Breast epithelium (tissue), 3 donors: ENCODE measurements around the gene HDAC1.

Source experiments
- POLR2A ChIP-seq: fragments of 450-650 bp; IDR thresholded peaks from one replicate; pipeline ENCODE4 v1.6.1; 2016; ENCODE audit warnings: antibody characterized with exemption, mild to moderate bottlenecking, moderate library complexity
- TF ChIP-seq, protein P1 (sequence below), 3 donors: fragments of 450-650 bp; IDR thresholded peaks; one replicate each; pipeline ENCODE4 v1.5.1; 2016 to 2017; ENCODE audit warnings: antibody characterized with exemption in 3 of 3, mild to moderate bottlenecking in 3 of 3, moderate library complexity in 3 of 3

DNA sequence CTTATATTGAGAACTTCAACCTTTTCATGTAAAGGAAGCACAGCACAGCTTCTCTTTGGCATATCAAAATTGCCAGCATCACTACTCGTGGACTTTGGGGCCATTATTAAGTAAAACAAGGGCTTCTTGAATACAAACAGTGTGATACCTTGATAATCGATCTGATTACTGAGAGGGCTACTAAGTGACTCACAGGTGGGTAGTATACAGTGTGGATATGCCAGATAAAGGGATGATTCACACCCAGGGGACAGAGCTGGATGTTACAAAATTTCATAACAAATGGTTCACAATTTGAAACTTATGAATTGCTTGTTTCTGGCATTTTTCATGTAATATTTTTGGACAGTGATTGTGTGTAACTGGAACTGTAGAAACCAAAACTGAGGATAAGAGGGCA is 15.4 kb downstream of the HDAC1 start:
- TF ChIP-seq, protein P1, sequence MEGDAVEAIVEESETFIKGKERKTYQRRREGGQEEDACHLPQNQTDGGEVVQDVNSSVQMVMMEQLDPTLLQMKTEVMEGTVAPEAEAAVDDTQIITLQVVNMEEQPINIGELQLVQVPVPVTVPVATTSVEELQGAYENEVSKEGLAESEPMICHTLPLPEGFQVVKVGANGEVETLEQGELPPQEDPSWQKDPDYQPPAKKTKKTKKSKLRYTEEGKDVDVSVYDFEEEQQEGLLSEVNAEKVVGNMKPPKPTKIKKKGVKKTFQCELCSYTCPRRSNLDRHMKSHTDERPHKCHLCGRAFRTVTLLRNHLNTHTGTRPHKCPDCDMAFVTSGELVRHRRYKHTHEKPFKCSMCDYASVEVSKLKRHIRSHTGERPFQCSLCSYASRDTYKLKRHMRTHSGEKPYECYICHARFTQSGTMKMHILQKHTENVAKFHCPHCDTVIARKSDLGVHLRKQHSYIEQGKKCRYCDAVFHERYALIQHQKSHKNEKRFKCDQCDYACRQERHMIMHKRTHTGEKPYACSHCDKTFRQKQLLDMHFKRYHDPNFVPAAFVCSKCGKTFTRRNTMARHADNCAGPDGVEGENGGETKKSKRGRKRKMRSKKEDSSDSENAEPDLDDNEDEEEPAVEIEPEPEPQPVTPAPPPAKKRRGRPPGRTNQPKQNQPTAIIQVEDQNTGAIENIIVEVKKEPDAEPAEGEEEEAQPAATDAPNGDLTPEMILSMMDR (IDR thresholded peaks at IDR 0.05), result no peak
- no peak for TF ChIP-seq POLR2A
